HepG2 (cell line): ENCODE results near the gene PEPD. TPM values are rescaled to one million over a fixed set of nuclear protein-coding genes. Genes with fewer than 3 reads are reported as not detected.

ENCODE experiments used
- ATAC-seq: fragments of 200-7000 bp; cut with Tn5 transposase; 3 replicates; pipeline ENCODE4 v1.9.1; 2020; ENCODE audit warnings: mild to moderate bottlenecking, moderate library complexity
- BruUV-seq: library from RNA; stranded (reverse); fragments of 400-500 nt; replicated peaks from 2 replicates; lab custom pipeline; 2021; lab: Mats Ljungman, UMichigan
- CTCF ChIA-PET: fragments of 300-600 bp; formaldehyde crosslinking; extraction: SDS; loops from one replicate; lab custom pipeline; 2021; ENCODE audit warnings: low total read pairs, inconsistent platforms, low intra/inter-chr PET ratio; lab: Yijun Ruan, JAX
- POLR2A ChIA-PET: fragments of 350-600 bp; sonication (Branson Sonifier 250); formaldehyde crosslinking; loops from one replicate; lab custom pipeline; 2020; ENCODE audit warnings: antibody characterized with exemption, inconsistent platforms; lab: Yijun Ruan, JAX
- DNase-seq: peaks from one replicate; pipeline ENCODE4 v3.0.0-alpha.2; 2015; ENCODE audit warnings: low spot score
- FAIRE-seq: peaks from 3 replicates; lab custom pipeline; 2011; peaks lifted over from hg19 to GRCh38; lab: Jason Lieb, UNC
- H2AFZ ChIP-seq: one replicate; pipeline ENCODE4 v1.6.1; 2011; ENCODE audit warnings: low read length, inconsistent platforms
- H3K27ac ChIP-seq: fragments of 300-600 bp; 3 replicates; pipeline ENCODE4 v1.8.0; 2011; ENCODE audit warnings: mixed run types, mild to moderate bottlenecking, mixed read lengths, low read length, inconsistent platforms; ENCODE audit not compliant: insufficient read depth; ENCODE audit errors: extremely low read length
- H3K27me3 ChIP-seq, 2 experiments: fragments of 200-600 bp in 1 of 2; 2 replicates in 1 of 2; 3 replicates in 1 of 2; pipeline versions ENCODE4 v1.6.0 to v1.8.0; 2011; ENCODE audit warnings: low read length in 2 of 2, mild to moderate bottlenecking in 2 of 2, moderate library complexity in 2 of 2, inconsistent platforms in 1 of 2; ENCODE audit not compliant: insufficient read depth in 2 of 2, control insufficient read depth in 1 of 2
- H3K36me3 ChIP-seq, 2 experiments: fragments of 200-600 bp in 1 of 2; replicated peaks in 1 of 2; 2 replicates in 1 of 2; 3 replicates in 1 of 2; pipeline versions ENCODE4 v1.5.1 to v1.8.0; 2011; ENCODE audit warnings: low read length in 2 of 2, inconsistent platforms in 1 of 2; ENCODE audit not compliant: insufficient read depth in 2 of 2, control insufficient read depth in 1 of 2
- H3K4me1 ChIP-seq: 2 replicates; pipeline ENCODE4 v1.5.1; 2012; ENCODE audit warnings: low read length, inconsistent platforms; ENCODE audit not compliant: insufficient read depth
- H3K4me2 ChIP-seq: 2 replicates; pipeline ENCODE4 v1.6.0; 2011; ENCODE audit warnings: low read depth, low read length, inconsistent platforms
- H3K4me3 ChIP-seq, 3 experiments: fragments of 200-600 bp in 1 of 3; sonication (generic), shearing (Covaris generic) in 1 of 3; replicated peaks in 1 of 3; 2 replicates each; pipeline ENCODE4 v1.5.1; 2011 to 2016; ENCODE audit warnings: low read length in 3 of 3, inconsistent platforms in 2 of 3, low read depth in 2 of 3, mild to moderate bottlenecking in 2 of 3, control low read depth in 1 of 3, mixed read lengths in 1 of 3; ENCODE audit not compliant: insufficient read depth in 1 of 3
- H3K79me2 ChIP-seq: one replicate; pipeline ENCODE4 v1.6.1; 2011; ENCODE audit warnings: low read length, inconsistent platforms; ENCODE audit not compliant: insufficient read depth
- H3K9ac ChIP-seq: 2 replicates; pipeline ENCODE4 v1.6.0; 2011; ENCODE audit warnings: mild to moderate bottlenecking, low read depth, low read length, inconsistent platforms; ENCODE audit not compliant: insufficient read depth
- H3K9me3 ChIP-seq: 2 replicates; pipeline ENCODE4 v1.5.1; 2012; ENCODE audit warnings: mild to moderate bottlenecking, low read length
- H4K20me1 ChIP-seq: 2 replicates; pipeline ENCODE4 v1.6.0; 2011; ENCODE audit warnings: inconsistent platforms, mild to moderate bottlenecking, low read length, moderate library complexity; ENCODE audit not compliant: insufficient read depth
- AFF4 ChIP-seq: sonication (generic); formaldehyde crosslinking; IDR thresholded peaks from 2 replicates; pipeline ENCODE4 v1.4.0; 2020; ENCODE audit warnings: missing genetic modification reagents
- BATF2 ChIP-seq: sonication (generic); formaldehyde crosslinking; IDR thresholded peaks from 2 replicates; pipeline ENCODE4 v1.8.0; 2022; ENCODE audit warnings: mild to moderate bottlenecking, missing genetic modification reagents, moderate library complexity
- BRCA1 ChIP-seq: sonication (generic); formaldehyde crosslinking; IDR thresholded peaks from 2 replicates; pipeline ENCODE4 v1.4.0; 2020; ENCODE audit warnings: missing genetic modification reagents
- FOXK2 ChIP-seq: fragments of 450-650 bp; IDR thresholded peaks from 2 replicates; pipeline ENCODE4 v1.6.1; 2016
- GATAD1 ChIP-seq: IDR thresholded peaks from 2 replicates; pipeline ENCODE4 v1.6.1; 2016; ENCODE audit warnings: missing genetic modification reagents, missing compliant biosample characterization
- POLR2AphosphoS5 ChIP-seq: IDR thresholded peaks from 2 replicates; pipeline ENCODE4 v1.6.1; 2012; ENCODE audit warnings: low read depth, low read length
- U2AF2 ChIP-seq: fragments of 200-400 bp; formaldehyde crosslinking; IDR thresholded peaks from 2 replicates; pipeline ENCODE4 v1.6.1; 2017; ENCODE audit warnings: low read depth, mild to moderate bottlenecking, low read length
- ZBTB44 ChIP-seq: sonication (generic); formaldehyde crosslinking; IDR thresholded peaks from 2 replicates; pipeline ENCODE4 v1.4.0; 2020; ENCODE audit warnings: missing genetic modification reagents
- ZNF629 ChIP-seq: sonication (generic); formaldehyde crosslinking; conservative IDR thresholded peaks from 2 replicates; pipeline ENCODE4 v1.5.0; 2020; ENCODE audit warnings: missing genetic modification reagents
- ZNF749 ChIP-seq: sonication (generic); formaldehyde crosslinking; IDR thresholded peaks from 2 replicates; pipeline ENCODE4 v1.8.0; 2022; ENCODE audit warnings: mild to moderate bottlenecking, missing genetic modification reagents, moderate library complexity, borderline replicate concordance
- WGBS: methylation state at CpG from one replicate; pipeline ENCODE4 v1.1.6; 2017; ENCODE audit warnings: low lambda C conversion rate; 5-methylcytosine and 5-hydroxymethylcytosine counted together
- in situ Hi-C: cut with HindIII; loops from 2 replicates; pipeline ENCODE4 v1.10.0; 2017; ENCODE audit warnings: low pct_unique_long_range_greater_than_20kb; ENCODE audit not compliant: extremely low pct_ligation_motif_present
- intact Hi-C: fragments of 100-400 bp; cut with micrococcal nuclease; formaldehyde crosslinking; loops from one replicate; pipeline ENCODE4 v1.10.0; 2022; ENCODE audit not compliant: unreplicated experiment
- polyA plus RNA-seq, 8 experiments: library from polyadenylated mRNA; depleted of rRNA in 3 of 8; stranded (reverse) in 7 of 8; unstranded in 1 of 8; fragments of >200 nt; fragmentation: Illumina TruSeq in 4 of 8; extraction: Trizol in 4 of 8; gene quantifications; 2 replicates each; pipeline versions ENCODE4 v1.2.1 to v1.2.3, GENCODE V29; 2011 to 2016; ENCODE audit warnings: low read depth in 4 of 8, missing spikeins in 1 of 8, mixed read lengths in 1 of 8; ENCODE audit not compliant: insufficient read depth in 1 of 8
- total RNA-seq, 5 experiments: library from RNA; depleted of rRNA; stranded (reverse); fragments of >200 nt; fragmentation: Illumina TruSeq; extraction: Trizol; gene quantifications; 2 replicates each; pipeline ENCODE4 v1.2.3, GENCODE V29; 2016; ENCODE audit warnings: low read depth in 1 of 5

PEPD gene
- total and polyA plus RNA-seq, 2 of the 13 experiments (the other 11 are each of a cell fraction or from before 2014, with no cell fraction given), result 60.7 to 75.1 TPM

GRCh38 chr19:33512021-33512420 is 9.6 kb downstream of the PEPD start:
- Histone ChIP-seq H3K4me2 (no peak overlapping the region), H3K27me3 (no peaks in the 10 kb centered on the region), H4K20me1 (no peaks in the 10 kb centered on the region; the same call in 1 of the 2 replicates), H3K79me2 (peaks cover 31% of the 10 kb centered on the region), H3K36me3 (peaks cover 11 to 16% of the 10 kb centered on the region in 2 experiments; a peak in 4 of 5 replicates), H2AFZ (no peak overlapping the region), H3K27ac (no peak overlapping the region), H3K4me1 (no peaks in the 10 kb centered on the region), H3K4me3 (no peak overlapping the region), H3K9ac (no peak overlapping the region), H3K9me3 (no peaks in the 10 kb centered on the region)
- ChIA-PET POLR2A (no interaction called here), CTCF (no interaction called here)
- FAIRE-seq, result no peak
- in situ Hi-C loops, result no loop called here
- 100% methylated on average over 2 of the region's 3 CpGs for WGBS
- TF ChIP-seq ZNF629 (CRISPR knock-in tag) (peak; percentile 84), BATF2 (CRISPR knock-in tag) (no peak)
- intact Hi-C loops, result no loop called here
- no peak for DNase-seq
- BruUV-seq, result no TSS peak
- no peak for ATAC-seq

GRCh38 chr19:33511346-33511745 is 10.2 kb downstream of the PEPD start:
- POLR2A ChIA-PET, result interaction anchor here (1.0 kb wide), 1 partner anchor 11 kb away, joined by 3 read pairs; the partner anchor contains the start of gene PEPD
- FAIRE-seq (no peak), DNase-seq (no peak), ATAC-seq (no peak)
- Histone ChIP-seq H3K9me3 (no peaks in the 10 kb centered on the region), H3K9ac (no peak overlapping the region), H3K4me1 (no peaks in the 10 kb centered on the region), H3K4me3 (no peak overlapping the region), H3K36me3 (peaks cover 11 to 16% of the 10 kb centered on the region in 2 experiments; a peak in 4 of 5 replicates), H3K27ac (no peak overlapping the region), H3K27me3 (no peaks in the 10 kb centered on the region), H4K20me1 (no peaks in the 10 kb centered on the region), H3K79me2 (peaks cover 24% of the 10 kb centered on the region), H2AFZ (no peak overlapping the region), H3K4me2 (no peak overlapping the region)
- CTCF ChIA-PET, result no interaction called here
- 95% methylated on average over 13 of the region's 13 CpGs for WGBS
- intact Hi-C loops (no loop called here), in situ Hi-C loops (no loop called here)
- BruUV-seq, result no TSS peak
- TF ChIP-seq GATAD1 (CRISPR knock-in tag) (no peak), POLR2AphosphoS5 (no peak), U2AF2 (no peak), FOXK2 (no peak), BRCA1 (no peak), ZBTB44 (no peak), ZNF749 (CRISPR knock-in tag) (no peak), AFF4 (CRISPR knock-in tag) (no peak)
